ENCODE data around the gene ING1.

ING1 gene

DNA sequence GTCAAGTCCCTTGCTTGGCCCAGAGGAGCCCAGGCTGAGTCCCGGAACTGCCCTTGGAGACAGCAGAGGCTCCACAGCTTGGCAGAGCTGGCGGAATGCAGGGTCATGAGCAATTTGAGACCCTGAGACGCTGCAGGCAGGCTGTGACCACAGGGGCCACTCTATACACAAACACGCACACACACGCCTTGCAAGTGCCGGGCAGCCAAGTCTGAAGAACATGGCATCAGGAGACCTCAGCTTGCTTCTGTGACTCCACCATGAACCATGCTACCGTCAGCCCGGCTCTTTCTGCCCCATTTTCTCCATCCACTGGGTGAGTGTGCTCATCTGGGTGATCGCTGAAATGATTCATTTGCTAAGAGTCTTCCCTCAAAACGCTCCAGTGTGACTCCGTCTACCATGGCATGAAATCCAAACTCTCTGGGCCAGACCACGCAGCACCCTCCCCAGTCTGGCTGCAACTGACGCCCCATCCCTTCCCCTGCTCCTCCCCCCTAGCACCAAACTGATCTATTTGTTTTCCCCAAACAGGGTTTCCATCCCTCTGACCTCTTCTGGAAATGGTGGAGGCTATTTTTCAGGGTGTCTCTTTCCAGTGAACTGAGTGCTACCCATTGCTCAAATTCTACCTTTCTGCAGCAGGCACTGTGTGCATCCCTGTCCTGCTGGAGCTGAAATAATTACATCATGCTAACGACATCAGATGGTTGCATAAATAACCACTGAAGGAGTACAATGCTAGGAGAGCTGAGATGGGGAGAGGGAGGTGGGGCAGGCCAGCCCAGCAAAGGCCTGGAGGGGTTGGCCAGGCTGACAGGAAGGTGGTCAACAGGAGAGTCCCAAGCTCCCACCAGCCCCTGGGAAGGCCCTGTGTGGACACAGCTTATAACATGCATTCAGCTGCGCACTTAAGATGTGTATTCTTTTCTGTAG lies 10.6 kb upstream of the ING1 start:
- peaks cover 17% of the 10 kb centered on the region for H3K4me1 ChIP-seq (ENCODE audit: control insufficient read depth, insufficient read depth, low read length)
- H3K27me3 ChIP-seq (ENCODE audit: control insufficient read depth, insufficient read depth, low read length, poor library complexity, severe bottlenecking): no peaks in the 10 kb centered on the region
- H3K9me3 ChIP-seq (ENCODE audit: control insufficient read depth, low read length): no peaks in the 10 kb centered on the region
- 92% methylated on average over 14 to 15 of the region's 15 CpGs for WGBS, 2 experiments
- no peak overlapping the region for H3K4me3 ChIP-seq (ENCODE audit: insufficient read depth, low read depth, low read length)
- H3K36me3 ChIP-seq (ENCODE audit: control insufficient read depth, insufficient read depth, low read length): peaks cover 23% of the 10 kb centered on the region
- H3K27ac ChIP-seq (ENCODE audit: insufficient read depth, low read depth, low read length, poor library complexity, severe bottlenecking): no peak overlapping the region

GRCh38 chr13:110705356-110705825 lies 8.1 kb upstream of the ING1 start:
- Histone ChIP-seq H3K36me3 (ENCODE audit: control insufficient read depth, insufficient read depth, low read length) (peaks cover 6% of the 10 kb centered on the region), H3K27me3 (ENCODE audit: control insufficient read depth, insufficient read depth, low read length, poor library complexity, severe bottlenecking) (no peaks in the 10 kb centered on the region), H3K4me1 (ENCODE audit: control insufficient read depth, insufficient read depth, low read length) (peaks cover 17% of the 10 kb centered on the region), H3K9me3 (ENCODE audit: control insufficient read depth, low read length) (no peaks in the 10 kb centered on the region), H3K4me3 (ENCODE audit: insufficient read depth, low read depth, low read length) (peak overlapping the region; percentile 88), H3K27ac (ENCODE audit: insufficient read depth, low read depth, low read length, poor library complexity, severe bottlenecking) (no peak overlapping the region)
- 11 to 14% methylated on average over 11 of the region's 12 CpGs for WGBS, 2 experiments

DNA sequence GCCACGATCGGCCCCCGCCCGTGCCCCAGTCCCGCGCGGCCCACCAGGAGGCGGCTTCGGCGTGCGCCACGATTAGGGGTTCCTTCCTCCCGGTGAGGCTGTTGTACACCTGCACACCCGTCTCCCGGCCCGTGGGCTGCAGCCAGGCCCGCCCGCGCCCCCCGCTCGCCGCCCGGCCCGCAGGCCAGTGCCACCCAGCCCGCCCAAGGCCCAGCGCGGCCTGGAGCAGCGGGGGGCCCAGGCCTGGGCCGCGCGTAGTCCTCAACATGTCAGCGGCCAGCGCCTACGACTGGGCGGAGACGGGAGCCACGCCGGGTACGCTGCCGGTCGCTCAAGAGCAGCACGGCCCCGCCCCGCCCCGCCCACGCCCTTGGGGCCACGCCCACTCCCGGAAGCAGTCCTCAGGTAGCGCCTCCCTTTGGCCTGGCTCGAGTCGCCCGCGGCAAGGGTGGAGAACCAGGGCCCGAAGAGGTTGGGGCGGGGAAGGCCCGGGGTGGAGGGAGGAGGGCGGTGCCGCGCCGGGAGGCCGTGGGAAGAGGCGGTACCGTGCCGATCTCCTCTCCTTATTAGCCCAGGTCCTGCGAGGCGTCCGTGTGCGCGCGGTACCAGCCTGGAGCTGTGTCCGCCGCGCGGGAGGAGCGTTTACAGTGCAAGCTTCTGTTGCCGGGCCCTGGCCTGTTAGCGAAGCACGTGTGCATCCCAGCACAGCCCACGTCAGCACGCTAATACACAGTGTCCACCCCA lies 7.5 kb upstream of the ING1 start, which contains the start of gene CARS2:
CARS2 (minus strand) TSS at position 291 of the 744 bp plus-strand sequence; CDS start at position 268, 23 bp downstream.
- WGBS, 2 experiments: 0% methylated on average over 80 of the region's 80 CpGs
- no peaks in the 10 kb centered on the region for H3K9me3 ChIP-seq (ENCODE audit: control insufficient read depth, low read length)
- peaks cover 17% of the 10 kb centered on the region for H3K4me1 ChIP-seq (ENCODE audit: control insufficient read depth, insufficient read depth, low read length)
- H3K4me3 ChIP-seq (ENCODE audit: insufficient read depth, low read depth, low read length): peak within 1 kb of the TSS; percentile 88
- H3K27me3 ChIP-seq (ENCODE audit: control insufficient read depth, insufficient read depth, low read length, poor library complexity, severe bottlenecking): no peaks in the 10 kb centered on the region
- peak within 1 kb of the TSS; percentile 48 for H3K27ac ChIP-seq (ENCODE audit: insufficient read depth, low read depth, low read length, poor library complexity, severe bottlenecking)
- peaks cover 6% of the 10 kb centered on the region for H3K36me3 ChIP-seq (ENCODE audit: control insufficient read depth, insufficient read depth, low read length)

DNA sequence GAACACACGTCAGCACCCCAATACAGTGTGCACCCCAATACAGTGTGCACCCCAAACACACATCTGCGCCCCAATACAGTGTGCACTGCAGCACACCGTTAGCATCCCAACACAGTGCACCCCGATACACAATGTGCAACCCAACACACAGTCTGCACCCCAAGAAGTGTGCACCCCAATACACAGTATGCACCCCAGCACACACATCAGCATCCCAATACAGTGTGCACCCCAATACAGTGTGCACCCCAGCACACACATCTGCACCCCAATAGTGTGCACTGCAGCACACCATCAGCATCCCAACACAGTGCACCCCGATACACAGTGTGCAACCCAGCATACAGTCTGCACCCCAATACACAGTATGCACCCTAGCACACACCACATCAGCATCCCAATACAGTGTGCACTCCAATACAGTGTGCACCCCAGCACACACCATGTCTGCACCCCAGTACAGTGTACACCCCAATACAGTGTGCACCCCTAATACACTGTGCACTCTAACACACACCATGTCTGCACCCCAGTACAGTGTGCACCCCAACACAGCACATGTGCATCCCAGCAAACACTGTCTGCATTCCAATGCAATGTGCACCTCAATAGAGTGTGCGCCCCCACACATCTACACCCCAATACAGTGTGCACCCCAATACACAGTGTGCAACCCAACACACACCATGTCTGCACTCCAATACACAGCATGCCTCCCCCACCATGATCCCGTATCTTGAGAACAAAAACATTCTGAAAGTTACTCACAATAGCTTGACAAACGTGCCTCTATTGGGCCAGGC lies 6.7 kb upstream of the ING1 start:
- H3K4me1 ChIP-seq (ENCODE audit: control insufficient read depth, insufficient read depth, low read length): peaks cover 17% of the 10 kb centered on the region
- 75 to 76% methylated on average over 8 of the region's 8 CpGs for WGBS, 2 experiments
- no peaks in the 10 kb centered on the region for H3K36me3 ChIP-seq (ENCODE audit: control insufficient read depth, insufficient read depth, low read length)
- no peaks in the 10 kb centered on the region for H3K27me3 ChIP-seq (ENCODE audit: control insufficient read depth, insufficient read depth, low read length, poor library complexity, severe bottlenecking)
- peak overlapping the region; percentile 88 for H3K4me3 ChIP-seq (ENCODE audit: insufficient read depth, low read depth, low read length)
- no peaks in the 10 kb centered on the region for H3K9me3 ChIP-seq (ENCODE audit: control insufficient read depth, low read length)
- peak overlapping the region; percentile 48 for H3K27ac ChIP-seq (ENCODE audit: insufficient read depth, low read depth, low read length, poor library complexity, severe bottlenecking)

GRCh38 chr13:110712081-110712848 lies 1.2 kb upstream of the ING1 start:
- Histone ChIP-seq H3K4me1 (ENCODE audit: control insufficient read depth, insufficient read depth, low read length) (peaks cover under 1% of the 10 kb centered on the region), H3K36me3 (ENCODE audit: control insufficient read depth, insufficient read depth, low read length) (no peaks in the 10 kb centered on the region), H3K27me3 (ENCODE audit: control insufficient read depth, insufficient read depth, low read length, poor library complexity, severe bottlenecking) (no peaks in the 10 kb centered on the region), H3K4me3 (ENCODE audit: insufficient read depth, low read depth, low read length) (peak overlapping the region; percentile 87), H3K9me3 (ENCODE audit: control insufficient read depth, low read length) (no peaks in the 10 kb centered on the region), H3K27ac (ENCODE audit: insufficient read depth, low read depth, low read length, poor library complexity, severe bottlenecking) (peak overlapping the region; percentile 100)
- WGBS, 2 experiments: 1% methylated on average over 58 of the region's 58 CpGs

DNA sequence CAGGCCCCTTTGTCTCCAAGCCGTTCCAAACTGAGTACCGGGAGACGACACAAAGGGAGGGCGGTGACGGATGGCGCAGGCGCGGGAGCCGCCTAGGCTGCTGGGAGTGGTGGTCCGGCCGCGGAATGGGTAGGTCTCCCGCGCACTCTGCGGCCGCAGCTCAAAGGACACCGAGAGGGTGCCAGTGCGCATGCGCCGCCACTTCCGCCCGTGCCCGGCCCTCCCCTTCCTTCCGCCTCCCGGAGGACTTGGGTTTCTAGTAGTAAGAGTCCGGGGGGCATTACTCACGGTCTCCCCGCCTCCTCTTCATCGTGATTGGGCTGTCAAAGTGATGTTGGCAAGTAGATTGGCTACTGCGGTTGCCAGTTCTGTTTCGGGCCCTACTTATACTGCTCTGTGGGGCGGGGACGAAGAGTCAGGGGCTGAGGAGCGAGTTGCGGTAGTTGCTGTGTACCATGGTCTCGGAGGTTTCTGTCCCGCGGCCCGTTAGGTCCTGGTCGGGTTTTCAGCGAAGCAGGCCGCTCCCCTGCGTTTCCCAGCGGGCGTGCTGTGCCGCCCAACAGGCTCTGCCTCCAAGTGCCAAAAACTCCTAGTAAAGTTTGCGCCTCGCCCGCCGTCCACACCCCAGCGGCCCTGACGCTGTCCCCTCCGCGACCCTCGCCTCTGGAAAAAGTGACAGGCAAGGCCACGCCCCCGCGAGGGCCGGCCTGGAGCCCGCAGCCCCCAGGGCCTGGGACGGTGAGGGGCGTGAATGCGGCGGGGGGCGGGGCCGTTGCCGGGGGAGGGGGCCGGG lies 455 bp upstream of the ING1 start:
- no peaks in the 10 kb centered on the region for H3K9me3 ChIP-seq (ENCODE audit: control insufficient read depth, low read length)
- H3K36me3 ChIP-seq (ENCODE audit: control insufficient read depth, insufficient read depth, low read length): no peaks in the 10 kb centered on the region
- H3K27me3 ChIP-seq (ENCODE audit: control insufficient read depth, insufficient read depth, low read length, poor library complexity, severe bottlenecking): no peaks in the 10 kb centered on the region
- WGBS, 2 experiments: 0% methylated on average over 68 of the region's 68 CpGs
- H3K27ac ChIP-seq (ENCODE audit: insufficient read depth, low read depth, low read length, poor library complexity, severe bottlenecking): peak overlapping the region; percentile 100
- peak overlapping the region; percentile 87 for H3K4me3 ChIP-seq (ENCODE audit: insufficient read depth, low read depth, low read length)
- H3K4me1 ChIP-seq (ENCODE audit: control insufficient read depth, insufficient read depth, low read length): peaks cover 8% of the 10 kb centered on the region

- H3K27ac ChIP-seq (ENCODE audit: insufficient read depth, low read depth, low read length, poor library complexity, severe bottlenecking): peak overlapping the region; percentile 84
- peaks cover under 1% of the 10 kb centered on the region for H3K36me3 ChIP-seq (ENCODE audit: control insufficient read depth, insufficient read depth, low read length)
- peak overlapping the region; percentile 87 for H3K4me3 ChIP-seq (ENCODE audit: insufficient read depth, low read depth, low read length)
- H3K27me3 ChIP-seq (ENCODE audit: control insufficient read depth, insufficient read depth, low read length, poor library complexity, severe bottlenecking): no peaks in the 10 kb centered on the region
- no peaks in the 10 kb centered on the region for H3K9me3 ChIP-seq (ENCODE audit: control insufficient read depth, low read length)
- 1% methylated on average over 86 of the region's 86 CpGs for WGBS, 2 experiments
- H3K4me1 ChIP-seq (ENCODE audit: control insufficient read depth, insufficient read depth, low read length): peaks cover 9% of the 10 kb centered on the region
Observed at GRCh38 chr13:110713981-110714796, 689 bp downstream of the ING1 start.

- Histone ChIP-seq H3K27ac (ENCODE audit: insufficient read depth, low read depth, low read length, poor library complexity, severe bottlenecking) (peak overlapping the region; percentile 84), H3K27me3 (ENCODE audit: control insufficient read depth, insufficient read depth, low read length, poor library complexity, severe bottlenecking) (no peaks in the 10 kb centered on the region), H3K4me1 (ENCODE audit: control insufficient read depth, insufficient read depth, low read length) (peaks cover 9% of the 10 kb centered on the region), H3K9me3 (ENCODE audit: control insufficient read depth, low read length) (no peaks in the 10 kb centered on the region), H3K36me3 (ENCODE audit: control insufficient read depth, insufficient read depth, low read length) (peaks cover 6% of the 10 kb centered on the region), H3K4me3 (ENCODE audit: insufficient read depth, low read depth, low read length) (peak overlapping the region; percentile 87)
- 1% methylated on average over 49 of the region's 49 CpGs for WGBS, 2 experiments
Observed at GRCh38 chr13:110714797-110715394, 1.4 kb downstream of the ING1 start.
